Endothelial cell (in vitro differentiated cells): Measurements from ENCODE around the gene CHCHD6. TPM values are rescaled to one million over a fixed set of nuclear protein-coding genes. Genes with fewer than 3 reads are reported as not detected.

Source experiments
- DNase-seq: peaks from one replicate; pipeline ENCODE4 v3.0.0; 2021; ENCODE audit warnings: low spot score
- H3K27ac Mint-ChIP-seq: one replicate; pipeline ENCODE4 v1.8.0; 2021; ENCODE audit warnings: mixed read lengths, inconsistent platforms; ENCODE audit not compliant: unreplicated experiment
- H3K27me3 Mint-ChIP-seq: one replicate; pipeline ENCODE4 v1.8.0; 2021; ENCODE audit warnings: mild to moderate bottlenecking, moderate library complexity, mixed read lengths, inconsistent platforms; ENCODE audit not compliant: unreplicated experiment
- H3K36me3 Mint-ChIP-seq: one replicate; pipeline ENCODE4 v1.8.0; 2021; ENCODE audit warnings: mild to moderate bottlenecking, low read depth, mixed read lengths, inconsistent platforms; ENCODE audit not compliant: unreplicated experiment
- H3K4me1 Mint-ChIP-seq: one replicate; pipeline ENCODE4 v1.8.0; 2021; ENCODE audit warnings: mild to moderate bottlenecking, mixed read lengths, inconsistent platforms; ENCODE audit not compliant: unreplicated experiment
- H3K4me3 Mint-ChIP-seq: one replicate; pipeline ENCODE4 v1.8.0; 2021; ENCODE audit warnings: mild to moderate bottlenecking, mixed read lengths, inconsistent platforms; ENCODE audit not compliant: unreplicated experiment
- H3K9me3 Mint-ChIP-seq: one replicate; pipeline ENCODE4 v1.8.0; 2021; ENCODE audit warnings: mixed read lengths, inconsistent platforms; ENCODE audit not compliant: unreplicated experiment
- total RNA-seq: library from RNA; stranded (reverse); fragmentation: NEBNext Ultra II Directional; extraction: Animal tissue kit (Norgen Biotek cat#: 25700); gene quantifications from one replicate; pipeline ENCODE4 v1.2.1, GENCODE V29; 2021; ENCODE audit not compliant: unreplicated experiment
- TF ChIP-seq, protein P1 (sequence below): fragments of 200-600 bp; sonication (generic); IDR thresholded peaks from one replicate; pipeline ENCODE4 v1.5.0; 2021; ENCODE audit warnings: antibody characterized with exemption; ENCODE audit not compliant: unreplicated experiment

The CHCHD6 gene
- total RNA-seq, 1 donor from 2014 or later, result 9.2 TPM

DNA sequence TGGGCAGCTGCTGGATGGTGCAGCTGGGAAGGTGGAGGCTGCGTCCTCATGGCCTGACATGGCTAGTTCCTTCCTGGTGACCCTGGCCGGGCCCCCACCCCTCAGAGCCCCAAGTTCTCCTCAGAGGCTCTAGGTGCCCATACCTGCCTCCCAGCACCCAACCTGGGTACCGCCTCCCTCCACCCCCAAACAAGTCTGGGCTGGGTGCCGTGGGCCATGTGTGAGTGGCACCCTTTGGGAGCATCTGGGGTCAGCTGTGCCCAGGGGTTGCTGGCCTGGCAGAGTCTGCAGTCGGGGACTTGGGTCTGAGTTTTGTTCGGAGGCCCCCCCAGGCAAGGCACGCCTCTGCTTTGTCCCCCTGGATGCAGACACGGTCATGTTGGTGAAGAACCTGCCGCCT is 289.4 kb downstream of the CHCHD6 start:
- H3K27ac Mint-ChIP-seq, result no peak overlapping the region

DNA sequence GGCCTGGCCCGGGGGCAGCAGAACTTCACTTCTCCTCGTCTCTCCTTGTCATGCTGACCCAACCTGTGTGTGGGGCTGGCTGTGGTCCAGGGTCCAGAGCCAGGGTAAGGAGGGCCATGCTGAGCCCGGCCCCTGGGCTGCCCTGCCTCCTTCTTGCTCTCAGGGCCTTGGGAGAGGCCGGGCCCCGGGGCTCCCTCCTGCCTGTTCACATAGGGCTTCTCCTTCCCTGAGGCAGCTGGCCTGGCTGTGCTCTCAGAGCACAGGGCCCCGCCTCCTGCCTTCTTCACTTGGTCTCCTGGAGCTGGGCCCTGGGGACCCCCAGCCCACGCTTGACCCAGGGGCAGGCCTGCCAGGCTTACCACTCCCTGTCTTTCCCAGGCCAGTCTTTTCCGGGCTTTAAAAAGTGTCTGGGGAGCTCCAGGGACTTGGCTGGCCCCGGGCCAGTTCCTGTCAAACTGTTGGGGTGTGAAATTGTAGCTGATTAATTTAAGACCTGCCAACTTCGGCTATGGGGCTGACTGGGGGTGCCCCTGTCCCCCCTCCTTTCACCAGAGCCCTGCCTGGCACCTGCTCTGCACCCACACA is 290.7 kb downstream of the CHCHD6 start:
- Mint-ChIP-seq H3K36me3 (peaks cover 3% of the 10 kb centered on the region), H3K27me3 (peaks cover 13% of the 10 kb centered on the region), H3K4me1 (peaks cover 4% of the 10 kb centered on the region), H3K9me3 (no peaks in the 10 kb centered on the region), H3K27ac (no peak overlapping the region), H3K4me3 (no peak overlapping the region)
- TF ChIP-seq, protein P1, sequence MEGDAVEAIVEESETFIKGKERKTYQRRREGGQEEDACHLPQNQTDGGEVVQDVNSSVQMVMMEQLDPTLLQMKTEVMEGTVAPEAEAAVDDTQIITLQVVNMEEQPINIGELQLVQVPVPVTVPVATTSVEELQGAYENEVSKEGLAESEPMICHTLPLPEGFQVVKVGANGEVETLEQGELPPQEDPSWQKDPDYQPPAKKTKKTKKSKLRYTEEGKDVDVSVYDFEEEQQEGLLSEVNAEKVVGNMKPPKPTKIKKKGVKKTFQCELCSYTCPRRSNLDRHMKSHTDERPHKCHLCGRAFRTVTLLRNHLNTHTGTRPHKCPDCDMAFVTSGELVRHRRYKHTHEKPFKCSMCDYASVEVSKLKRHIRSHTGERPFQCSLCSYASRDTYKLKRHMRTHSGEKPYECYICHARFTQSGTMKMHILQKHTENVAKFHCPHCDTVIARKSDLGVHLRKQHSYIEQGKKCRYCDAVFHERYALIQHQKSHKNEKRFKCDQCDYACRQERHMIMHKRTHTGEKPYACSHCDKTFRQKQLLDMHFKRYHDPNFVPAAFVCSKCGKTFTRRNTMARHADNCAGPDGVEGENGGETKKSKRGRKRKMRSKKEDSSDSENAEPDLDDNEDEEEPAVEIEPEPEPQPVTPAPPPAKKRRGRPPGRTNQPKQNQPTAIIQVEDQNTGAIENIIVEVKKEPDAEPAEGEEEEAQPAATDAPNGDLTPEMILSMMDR, result no peak
- no peak for DNase-seq

More for the DNA sequence above, 289.4 kb downstream of the CHCHD6 start:
- peaks cover 13% of the 10 kb centered on the region for H3K27me3 Mint-ChIP-seq
- H3K36me3 Mint-ChIP-seq, result peaks cover 9% of the 10 kb centered on the region
- H3K9me3 Mint-ChIP-seq, result no peaks in the 10 kb centered on the region
- TF ChIP-seq, protein P1, result no peak
- H3K4me1 Mint-ChIP-seq, result peaks cover 2% of the 10 kb centered on the region
- H3K4me3 Mint-ChIP-seq, result no peak overlapping the region
- no peak for DNase-seq

GRCh38 chr3:126995254-126995780 is 291.3 kb downstream of the CHCHD6 start:
- DNase-seq, result no peak
- Mint-ChIP-seq H3K9me3 (no peaks in the 10 kb centered on the region), H3K4me3 (no peak overlapping the region), H3K36me3 (peaks cover 3% of the 10 kb centered on the region), H3K27ac (no peak overlapping the region), H3K4me1 (peaks cover 4% of the 10 kb centered on the region), H3K27me3 (peaks cover 13% of the 10 kb centered on the region)
- TF ChIP-seq, protein P1, result no peak

GRCh38 chr3:126995926-126996512 is 292.0 kb downstream of the CHCHD6 start:
- DNase-seq, result no peak

More at GRCh38 chr3:126995926-126996512, 292.0 kb downstream of the CHCHD6 start:
- peaks cover 4% of the 10 kb centered on the region for H3K4me1 Mint-ChIP-seq
- H3K4me3 Mint-ChIP-seq, result no peak overlapping the region
- no peaks in the 10 kb centered on the region for H3K9me3 Mint-ChIP-seq
- H3K27ac Mint-ChIP-seq, result no peak overlapping the region
- TF ChIP-seq, protein P1, result no peak
- H3K27me3 Mint-ChIP-seq, result peaks cover 13% of the 10 kb centered on the region
- H3K36me3 Mint-ChIP-seq, result peaks cover 3% of the 10 kb centered on the region
